ENCODE data around the gene LRMDA.

DNA sequence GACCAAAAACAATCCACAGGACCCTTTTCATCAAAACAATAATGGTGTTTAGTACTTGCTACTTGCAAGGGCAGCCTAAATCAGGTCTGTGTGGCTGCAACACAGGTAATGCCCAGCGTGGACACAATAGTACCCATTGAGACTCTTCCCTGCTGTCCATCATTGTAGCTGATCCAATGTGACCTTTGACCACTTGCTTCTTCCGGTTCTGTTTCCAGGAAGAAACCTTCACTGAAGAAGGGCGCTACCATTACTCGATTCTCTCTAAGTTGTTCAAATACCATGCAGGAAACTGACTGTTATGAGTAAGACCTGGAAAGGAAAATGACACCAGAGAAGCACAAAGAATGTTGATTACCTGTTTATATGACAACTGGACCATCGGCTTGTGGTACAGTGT, 1128.9 kb downstream of the LRMDA start:
- TF ChIP-seq CTCF (IDR thresholded peaks at IDR 0.05): no peak
- no peak for TF ChIP-seq POLR2A (IDR thresholded peaks at IDR 0.05)
